CD4-positive, CD25-positive, alpha-beta regulatory T cell (primary cell): ENCODE measurements around the gene BRSK2. TPM values are rescaled to one million over a fixed set of nuclear protein-coding genes. Genes with fewer than 3 reads are reported as not detected.

Experiments
- polyA plus RNA-seq, 4 donors: library from polyadenylated mRNA; unstranded; fragments of 300-500 nt; fragmentation: Illumina TruSeq; gene quantifications; one replicate each; pipeline ENCODE4 v1.2.3, GENCODE V29; 2021
- total RNA-seq: library from RNA; stranded (reverse); gene quantifications from one replicate; pipeline ENCODE4 v1.2.3, GENCODE V29; 2022

BRSK2 gene
- total and polyA plus RNA-seq, 5 donors from 2014 or later = 0.07 to 0.42 (median 0.08) TPM; not detected in 1

Other genes starting within 250 kb of the BRSK2 start
- not detected for gene MUC5AC, start 232.0 kb upstream of the BRSK2 start, total RNA-seq
- gene MUC5AC, start 232.0 kb upstream of the BRSK2 start, polyA plus RNA-seq = not detected
- not detected for gene MUC5B, start 166.9 kb upstream of the BRSK2 start, total RNA-seq
- gene MUC5B, start 166.9 kb upstream of the BRSK2 start, polyA plus RNA-seq = not detected
- 60.0 TPM for gene TOLLIP, start 80.3 kb upstream of the BRSK2 start, total RNA-seq
- 10 to 100 TPM; 25.3 to 40.7 (median 28.8) TPM for gene TOLLIP, start 80.3 kb upstream of the BRSK2 start, polyA plus RNA-seq
- 87.8 TPM for gene MOB2, start 96.8 kb downstream of the BRSK2 start, total RNA-seq
- gene MOB2, start 96.8 kb downstream of the BRSK2 start, polyA plus RNA-seq = 10 to 100 TPM; 55.7 to 70.1 (median 66.8) TPM
- gene DUSP8, start 182.3 kb downstream of the BRSK2 start, total RNA-seq = 71.7 TPM
- gene DUSP8, start 182.3 kb downstream of the BRSK2 start, polyA plus RNA-seq = under 1 TPM; 0.05 to 0.19 (median 0.07) TPM
- not detected for gene KRTAP5-1, start 195.3 kb downstream of the BRSK2 start, total RNA-seq
- gene KRTAP5-1, start 195.3 kb downstream of the BRSK2 start, polyA plus RNA-seq = not detected
- 0.35 TPM for gene KRTAP5-2, start 208.4 kb downstream of the BRSK2 start, total RNA-seq
- not detected for gene KRTAP5-2, start 208.4 kb downstream of the BRSK2 start, polyA plus RNA-seq
- not detected for gene KRTAP5-3, start 218.5 kb downstream of the BRSK2 start, total RNA-seq
- not detected for gene KRTAP5-3, start 218.5 kb downstream of the BRSK2 start, polyA plus RNA-seq
- gene KRTAP5-4, start 232.2 kb downstream of the BRSK2 start, total RNA-seq = not detected
- not detected for gene KRTAP5-4, start 232.2 kb downstream of the BRSK2 start, polyA plus RNA-seq
- not detected for gene KRTAP5-5, start 239.8 kb downstream of the BRSK2 start, total RNA-seq
- gene KRTAP5-5, start 239.8 kb downstream of the BRSK2 start, polyA plus RNA-seq = not detected